WTC11 (cell line): ENCODE data around the gene SARS1.

Experiments
- AFF4 ChIP-seq: sonication (generic); formaldehyde crosslinking; IDR thresholded peaks from 2 replicates; pipeline ENCODE4 v1.8.1; 2023; ENCODE audit warnings: mild to moderate bottlenecking, missing genetic modification reagents, borderline replicate concordance
- CTCF ChIP-seq: fragments of 200-600 bp; IDR thresholded peaks from 2 replicates; pipeline ENCODE4 v1.8.0; 2022; ENCODE audit warnings: antibody characterized with exemption
- E2F4 ChIP-seq: sonication (generic); formaldehyde crosslinking; IDR thresholded peaks from 2 replicates; pipeline ENCODE4 v1.8.1; 2022; ENCODE audit warnings: low read depth, mild to moderate bottlenecking, moderate library complexity, missing genetic modification reagents, borderline replicate concordance
- ELF4 ChIP-seq: sonication (generic); formaldehyde crosslinking; IDR thresholded peaks from 2 replicates; pipeline ENCODE4 v1.8.1; 2022; ENCODE audit warnings: low read depth, mild to moderate bottlenecking, moderate library complexity, missing genetic modification reagents
- FOXJ3 ChIP-seq: sonication (generic); formaldehyde crosslinking; IDR thresholded peaks from 2 replicates; pipeline ENCODE4 v1.9.0; 2021; ENCODE audit warnings: missing genetic modification reagents, mild to moderate bottlenecking, borderline replicate concordance
- IRF2 ChIP-seq: sonication (generic); formaldehyde crosslinking; IDR thresholded peaks from 2 replicates; pipeline ENCODE4 v1.8.0; 2022; ENCODE audit warnings: low read depth, missing genetic modification reagents, borderline replicate concordance
- MAX ChIP-seq: sonication (generic); formaldehyde crosslinking; IDR thresholded peaks from 2 replicates; pipeline ENCODE4 v1.8.0; 2022; ENCODE audit warnings: mild to moderate bottlenecking, missing genetic modification reagents
- NFYB ChIP-seq: sonication (generic); formaldehyde crosslinking; conservative IDR thresholded peaks from 2 replicates; pipeline ENCODE4 v1.8.0; 2022; ENCODE audit warnings: low read depth, missing genetic modification reagents
- SOX15 ChIP-seq: fragments of 250-450 bp; sonication (Bioruptor Pico); IDR thresholded peaks from 2 replicates; pipeline ENCODE4 v1.9.0; 2021; ENCODE audit warnings: mild to moderate bottlenecking
- TEAD1 ChIP-seq: sonication (generic); formaldehyde crosslinking; IDR thresholded peaks from 2 replicates; pipeline ENCODE4 v1.8.0; 2022; ENCODE audit warnings: mild to moderate bottlenecking, missing genetic modification reagents
- ZNF317 ChIP-seq: sonication (generic); formaldehyde crosslinking; IDR thresholded peaks from 2 replicates; pipeline ENCODE4 v1.8.1; 2023; ENCODE audit warnings: low read depth, mild to moderate bottlenecking, moderate library complexity, missing genetic modification reagents, borderline replicate concordance
- ZNF671 ChIP-seq: fragments of 250-450 bp; sonication (Bioruptor Pico); IDR thresholded peaks from 2 replicates; pipeline ENCODE4 v1.8.0; 2021; ENCODE audit warnings: mild to moderate bottlenecking
- TF ChIP-seq, protein P1 (sequence below): sonication (generic); formaldehyde crosslinking; IDR thresholded peaks from 2 replicates; pipeline ENCODE4 v1.8.1; 2022; ENCODE audit warnings: mild to moderate bottlenecking, missing genetic modification reagents, moderate library complexity, borderline replicate concordance
- TF ChIP-seq, protein P2 (sequence below): sonication (generic); formaldehyde crosslinking; conservative IDR thresholded peaks from 2 replicates; pipeline ENCODE4 v1.8.1; 2022; ENCODE audit warnings: mild to moderate bottlenecking, missing genetic modification reagents

- TF ChIP-seq IRF2 (CRISPR knock-in tag) (no peak), CTCF (no peak), MAX (CRISPR knock-in tag) (no peak), ZNF671 (no peak), ELF4 (CRISPR knock-in tag) (no peak), ZNF317 (no peak), FOXJ3 (CRISPR knock-in tag) (no peak), TEAD1 (CRISPR knock-in tag) (no peak), NFYB (no peak), E2F4 (CRISPR knock-in tag) (no peak), SOX15 (no peak), AFF4 (CRISPR knock-in tag) (no peak)
- TF ChIP-seq, protein P1, sequence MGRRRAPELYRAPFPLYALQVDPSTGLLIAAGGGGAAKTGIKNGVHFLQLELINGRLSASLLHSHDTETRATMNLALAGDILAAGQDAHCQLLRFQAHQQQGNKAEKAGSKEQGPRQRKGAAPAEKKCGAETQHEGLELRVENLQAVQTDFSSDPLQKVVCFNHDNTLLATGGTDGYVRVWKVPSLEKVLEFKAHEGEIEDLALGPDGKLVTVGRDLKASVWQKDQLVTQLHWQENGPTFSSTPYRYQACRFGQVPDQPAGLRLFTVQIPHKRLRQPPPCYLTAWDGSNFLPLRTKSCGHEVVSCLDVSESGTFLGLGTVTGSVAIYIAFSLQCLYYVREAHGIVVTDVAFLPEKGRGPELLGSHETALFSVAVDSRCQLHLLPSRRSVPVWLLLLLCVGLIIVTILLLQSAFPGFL = no peak
- TF ChIP-seq, protein P2, sequence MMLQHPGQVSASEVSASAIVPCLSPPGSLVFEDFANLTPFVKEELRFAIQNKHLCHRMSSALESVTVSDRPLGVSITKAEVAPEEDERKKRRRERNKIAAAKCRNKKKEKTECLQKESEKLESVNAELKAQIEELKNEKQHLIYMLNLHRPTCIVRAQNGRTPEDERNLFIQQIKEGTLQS (CRISPR knock-in tag) = no peak
These were observed 26.6 kb upstream of the SARS1 start for GRCh38 chr1:109187127-109187526.
